GM19468 (cell line): ENCODE results near the gene RPLP1.

Experiments
- ATAC-seq: cut with Tn5 transposase; IDR thresholded peaks from one replicate; pipeline ENCODE4 v1.9.1; 2021; ENCODE audit warnings: mild to moderate bottlenecking, moderate library complexity, moderate number of reproducible peaks; ENCODE audit not compliant: unreplicated experiment; ENCODE audit errors: extremely low read depth

Gene RPLP1

GRCh38 chr15:69452692-69453521, at the start of gene RPLP1:
Gene RPLP1 (plus strand): TSS chr15:69452818. CDS start chr15:69452949, 131 bp downstream.
- ATAC-seq: peak; percentile 81

GRCh38 chr15:69403594-69403993, 49.0 kb upstream of the RPLP1 start:
- no peak for ATAC-seq

- no peak for ATAC-seq
These were observed 47.5 kb upstream of the RPLP1 start for GRCh38 chr15:69405110-69405509.

GRCh38 chr15:69407719-69408400, 44.8 kb upstream of the RPLP1 start:
- ATAC-seq: no peak

- no peak for ATAC-seq
These were observed 43.8 kb upstream of the RPLP1 start for GRCh38 chr15:69408841-69409240.

- no peak for ATAC-seq
These were observed 42.3 kb upstream of the RPLP1 start for GRCh38 chr15:69410248-69410874.

- no peak for ATAC-seq
These were observed 40.3 kb upstream of the RPLP1 start for GRCh38 chr15:69412274-69412673.

- ATAC-seq: no peak
These were observed 39.9 kb upstream of the RPLP1 start for GRCh38 chr15:69412701-69413100.

GRCh38 chr15:69413822-69414700, 38.6 kb upstream of the RPLP1 start, which contains the start of gene KIF23:
Gene KIF23 (plus strand): TSS chr15:69414349. CDS start chr15:69414466, 117 bp downstream.
- peak; percentile 82 for ATAC-seq

- ATAC-seq: no peak
These were observed 37.9 kb upstream of the RPLP1 start for GRCh38 chr15:69414701-69415167.

- ATAC-seq: no peak
These were observed 37.2 kb upstream of the RPLP1 start for GRCh38 chr15:69415381-69415780.

- no peak for ATAC-seq
These were observed 35.0 kb upstream of the RPLP1 start for GRCh38 chr15:69417581-69417980.

GRCh38 chr15:69421498-69421897, 31.1 kb upstream of the RPLP1 start:
- no peak for ATAC-seq

- no peak for ATAC-seq
These were observed 30.2 kb upstream of the RPLP1 start for GRCh38 chr15:69422336-69422895.

- ATAC-seq: no peak
These were observed 28.6 kb upstream of the RPLP1 start for GRCh38 chr15:69424001-69424400.

- ATAC-seq: no peak
These were observed 27.7 kb upstream of the RPLP1 start for GRCh38 chr15:69424748-69425413.

GRCh38 chr15:69433831-69434230, 18.8 kb upstream of the RPLP1 start:
- ATAC-seq: no peak

- ATAC-seq: no peak
These were observed 18.4 kb upstream of the RPLP1 start for GRCh38 chr15:69434238-69434637.

- no peak for ATAC-seq
These were observed 17.9 kb upstream of the RPLP1 start for GRCh38 chr15:69434679-69435078.
